Cardiac septum (tissue), 1 donor: Measurements from ENCODE around the gene TBC1D16. TPM values are rescaled to one million over a fixed set of nuclear protein-coding genes. Genes with fewer than 3 reads are reported as not detected.
"Not testable (repeated sequence)": the region's sequence is repeated elsewhere in the genome, so short reads cannot be mapped to it uniquely, and the experiment has no call there.

Experiments
- DNase-seq: peaks from one replicate; pipeline ENCODE4 v3.0.0-alpha.2; 2020; ENCODE audit warnings: low spot score
- intact Hi-C: fragments of 100-400 bp; cut with DNase I; formaldehyde crosslinking; loops from one replicate; pipeline ENCODE4 v1.14.0; 2022
- total RNA-seq: library from RNA; stranded (reverse); fragmentation: NEBNext Ultra II Directional; extraction: Animal tissue kit (Norgen Biotek cat#: 25700); gene quantifications from one replicate; pipeline ENCODE4 v1.2.1, GENCODE V29; 2021
- donor health status: DM: no; HTN: no; CAD: no.

Gene TBC1D16
- total RNA-seq, 1 donor from 2014 or later, result 17.1 TPM

DNA sequence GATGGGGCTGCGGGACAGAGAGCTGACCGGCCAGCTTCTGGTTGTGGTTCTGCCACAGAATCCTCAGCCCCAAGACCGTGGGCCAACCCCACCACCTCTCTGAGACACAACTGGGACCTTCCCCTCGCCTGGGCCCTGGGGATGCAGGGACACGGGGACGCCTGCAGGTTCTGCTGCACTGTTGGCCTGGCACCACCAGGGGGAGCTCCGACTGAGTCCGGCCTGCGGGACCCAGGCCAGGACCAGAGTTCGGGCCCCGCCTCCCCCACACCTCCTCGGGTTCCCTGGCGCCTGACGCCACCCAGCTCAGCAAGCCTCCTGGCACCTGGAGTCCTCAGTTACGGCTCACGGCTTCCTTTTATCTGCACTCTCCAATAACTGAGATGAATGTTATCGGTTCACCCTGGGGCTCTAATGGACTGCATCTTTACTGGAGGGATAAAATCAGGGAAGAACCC, 27.3 kb downstream of the TBC1D16 start:
- intact Hi-C loops, result loop anchor here (5.0 kb wide), 1 partner anchor 74 kb away; no protein-coding TSS in a partner anchor

DNA sequence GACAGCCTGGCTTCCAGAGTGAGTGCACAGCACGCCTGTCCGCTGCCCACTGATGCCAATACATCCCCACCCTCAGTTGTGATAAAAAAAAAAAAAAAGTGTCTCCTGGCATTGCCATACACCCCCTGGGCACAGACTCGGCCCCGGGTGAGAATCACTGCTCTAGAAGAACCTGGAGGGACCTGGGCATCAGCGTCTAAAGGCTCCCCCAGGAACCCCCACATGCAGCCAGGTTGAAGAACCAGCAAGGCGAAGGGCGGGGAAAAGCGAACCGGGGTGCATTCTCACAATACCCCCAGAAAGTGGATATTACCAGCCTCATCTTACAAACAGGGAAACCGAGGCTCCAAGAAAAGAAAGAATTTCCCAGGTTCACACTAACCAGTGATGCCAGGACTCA, 27.7 kb downstream of the TBC1D16 start:
- intact Hi-C loops, result loop anchor here (5.0 kb wide), 1 partner anchor 74 kb away; no protein-coding TSS in a partner anchor

More for the DNA sequence above, 27.3 kb downstream of the TBC1D16 start:
- DNase-seq, result peak; percentile 91

DNA sequence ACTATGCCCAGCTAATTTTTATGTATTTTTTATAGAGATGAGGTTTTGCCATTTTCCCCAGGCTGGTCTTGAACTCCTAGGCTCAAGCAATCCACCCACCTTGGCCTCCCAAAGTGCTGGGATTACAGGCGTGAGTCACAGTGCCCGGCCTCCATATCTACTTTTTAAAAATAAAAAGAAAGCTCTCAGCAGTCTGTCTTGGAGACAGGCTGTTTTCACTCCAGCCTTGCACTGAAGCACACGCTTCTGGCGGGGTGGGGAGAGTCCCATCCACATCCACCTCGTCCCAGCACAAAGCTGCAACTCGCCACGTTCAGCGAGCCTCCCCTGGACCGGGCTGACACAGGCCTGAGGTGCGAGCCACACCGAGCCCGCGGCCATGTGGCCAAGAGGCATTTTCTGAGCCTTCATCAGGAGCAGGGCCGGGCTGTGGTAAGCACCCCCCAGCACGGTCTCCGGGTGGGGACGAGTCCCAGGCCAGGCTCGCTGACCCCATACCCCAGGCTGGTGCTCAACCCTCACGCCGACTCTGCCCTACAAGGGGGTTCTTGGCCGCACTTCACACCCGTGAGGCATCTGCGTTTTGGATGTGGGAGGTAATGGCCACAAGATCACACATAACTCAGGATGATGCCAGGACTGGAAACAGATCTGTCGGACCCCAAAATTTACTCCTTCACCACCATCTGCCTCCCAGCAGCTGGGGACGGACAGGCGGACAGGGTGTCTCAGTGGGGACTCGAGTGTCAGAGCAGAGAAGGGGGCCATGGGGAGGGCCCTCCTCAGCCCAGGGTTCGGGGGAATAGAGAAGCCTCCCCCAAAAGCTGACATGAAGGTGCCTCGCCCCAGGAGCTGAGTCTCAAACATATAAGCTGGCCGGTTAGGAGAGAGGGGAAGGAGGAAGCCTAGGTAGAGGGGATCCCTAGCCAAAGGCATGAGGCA, 28.6 kb downstream of the TBC1D16 start:
- DNase-seq, result no peak
- intact Hi-C loops, result loop anchor here (5.0 kb wide), 1 partner anchor 75 kb away; no protein-coding TSS in a partner anchor

More for the DNA sequence above, 27.7 kb downstream of the TBC1D16 start:
- DNase-seq, result no peak

DNA sequence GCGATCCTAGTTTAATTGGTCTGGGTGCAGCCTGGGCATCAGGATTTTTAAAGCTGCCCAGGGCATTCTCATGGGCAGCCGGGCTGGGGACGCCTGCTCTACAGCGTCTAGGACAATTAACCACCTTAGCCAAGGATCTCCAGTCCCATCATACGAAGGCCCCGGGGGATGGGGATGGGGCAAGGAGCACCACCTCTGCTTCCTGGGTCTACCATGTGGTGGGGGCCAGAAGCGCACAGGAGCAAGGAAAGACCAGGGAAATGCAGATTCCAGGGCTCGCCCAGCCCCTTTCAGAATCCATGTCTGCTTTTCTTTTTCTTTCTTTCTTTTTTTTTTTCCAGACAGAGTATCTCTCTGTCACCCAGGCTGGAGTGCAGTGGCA, 29.3 kb downstream of the TBC1D16 start:
- intact Hi-C loops, result loop anchor here (5.0 kb wide), 1 partner anchor 76 kb away; no protein-coding TSS in a partner anchor
- no peak for DNase-seq

DNA sequence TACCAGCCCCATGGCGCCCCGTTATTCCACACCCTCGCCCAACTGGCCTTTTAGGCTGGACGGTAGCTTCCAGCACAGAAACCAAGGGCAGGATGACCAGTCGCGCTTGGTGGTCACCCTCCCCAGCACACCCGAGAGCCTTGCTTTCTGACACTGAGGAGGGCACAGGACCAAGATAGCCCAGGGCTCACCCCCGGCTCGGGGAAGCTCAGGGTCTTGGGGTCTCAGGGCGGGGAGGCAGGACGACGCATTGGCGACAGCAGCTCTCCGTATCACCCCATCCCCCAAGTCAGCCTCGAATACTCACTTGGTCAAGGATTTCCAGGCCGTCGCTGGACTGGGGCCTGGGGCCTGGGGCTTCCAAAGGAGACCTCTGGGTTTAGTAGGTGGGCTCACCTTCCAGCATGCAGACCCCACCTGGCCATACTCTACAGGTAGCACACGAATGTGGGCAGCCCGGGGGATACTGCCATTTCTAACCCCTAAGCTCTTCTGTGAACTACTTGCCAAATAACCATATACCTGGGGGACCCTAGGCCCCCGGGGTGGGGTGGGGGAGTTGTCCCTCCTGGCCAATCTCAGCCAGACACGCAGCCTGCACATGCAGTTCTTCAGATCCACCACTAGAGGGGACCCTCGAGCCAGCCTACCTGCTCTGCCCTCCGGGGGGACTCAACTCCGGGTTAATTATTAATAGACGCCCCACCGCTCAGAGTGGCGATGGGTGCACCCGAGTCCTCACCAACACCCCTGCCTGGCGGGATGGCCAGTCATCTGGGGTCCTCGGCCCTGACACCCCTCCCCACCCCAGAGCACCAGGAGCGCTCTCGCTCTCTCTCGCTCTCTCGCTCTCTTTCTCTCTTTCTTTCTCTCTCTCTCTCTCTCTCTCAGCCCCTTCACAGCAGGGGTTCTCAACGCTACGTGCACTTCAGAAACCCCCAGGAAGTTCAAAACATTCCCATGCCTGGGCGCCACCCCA, 30.0 kb downstream of the TBC1D16 start:
- intact Hi-C loops, result loop anchor here (5.0 kb wide), 1 partner anchor 77 kb away; no protein-coding TSS in a partner anchor
- DNase-seq, result no peak

DNA sequence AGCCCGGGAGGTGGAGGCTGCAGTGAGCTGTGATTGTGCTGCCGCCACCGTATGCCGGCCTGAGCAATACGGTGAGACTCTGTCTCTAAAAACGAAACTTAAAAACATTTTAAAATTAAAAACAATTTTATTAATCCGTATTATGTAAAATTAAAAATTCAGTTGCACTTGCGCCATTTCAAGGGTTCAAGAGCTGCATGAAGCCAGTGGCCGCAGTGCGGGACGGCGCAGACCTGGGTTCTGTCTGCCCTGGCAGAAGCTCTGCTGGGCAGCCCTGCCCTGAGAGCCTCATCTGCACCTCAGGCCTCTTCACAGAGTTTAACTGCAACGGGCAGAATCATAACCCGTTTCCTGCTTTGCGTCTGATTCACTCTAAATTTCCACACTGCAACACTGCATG, 31.7 kb downstream of the TBC1D16 start:
- intact Hi-C loops, result no loop called here
- DNase-seq, result no peak

DNA sequence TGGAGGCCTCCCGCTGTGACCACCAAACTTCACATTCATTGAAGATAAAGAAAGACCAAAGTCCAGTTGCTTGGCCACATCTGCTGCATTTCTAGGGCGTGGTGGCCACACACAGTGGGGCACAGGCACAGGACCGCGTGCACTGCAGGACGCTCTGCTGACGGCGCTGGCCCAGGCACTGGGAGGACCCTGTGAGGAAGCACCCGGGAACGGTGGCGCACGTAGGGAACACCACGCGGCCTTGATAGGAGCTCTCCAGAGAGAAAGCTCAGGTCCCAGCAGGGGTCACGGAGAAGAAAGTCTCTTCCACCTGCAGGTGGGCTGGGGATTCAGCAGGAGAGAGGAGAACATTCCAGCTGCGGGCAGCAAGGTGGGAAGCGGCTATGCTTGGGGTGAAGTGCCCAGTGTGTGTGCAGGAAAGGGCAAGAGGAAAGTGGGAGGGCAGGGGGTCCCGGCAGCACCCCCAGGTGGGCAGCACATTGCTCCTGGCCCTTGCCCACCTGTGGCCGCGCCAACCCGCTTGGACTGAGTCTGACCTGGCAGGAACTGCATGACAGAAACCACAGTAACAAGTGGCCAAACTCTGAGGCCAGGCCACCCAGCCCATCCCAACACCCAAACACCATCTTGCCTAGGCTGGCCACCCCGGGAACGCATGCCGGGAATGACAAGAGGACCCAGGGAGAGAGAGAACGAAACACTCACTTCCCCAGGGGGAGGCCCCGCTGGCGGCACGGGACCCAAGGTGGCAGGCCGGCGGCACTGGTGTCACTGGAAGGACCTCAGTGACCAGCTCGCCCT, 32.8 kb downstream of the TBC1D16 start:
- intact Hi-C loops, result no loop called here
- DNase-seq, result no peak

DNA sequence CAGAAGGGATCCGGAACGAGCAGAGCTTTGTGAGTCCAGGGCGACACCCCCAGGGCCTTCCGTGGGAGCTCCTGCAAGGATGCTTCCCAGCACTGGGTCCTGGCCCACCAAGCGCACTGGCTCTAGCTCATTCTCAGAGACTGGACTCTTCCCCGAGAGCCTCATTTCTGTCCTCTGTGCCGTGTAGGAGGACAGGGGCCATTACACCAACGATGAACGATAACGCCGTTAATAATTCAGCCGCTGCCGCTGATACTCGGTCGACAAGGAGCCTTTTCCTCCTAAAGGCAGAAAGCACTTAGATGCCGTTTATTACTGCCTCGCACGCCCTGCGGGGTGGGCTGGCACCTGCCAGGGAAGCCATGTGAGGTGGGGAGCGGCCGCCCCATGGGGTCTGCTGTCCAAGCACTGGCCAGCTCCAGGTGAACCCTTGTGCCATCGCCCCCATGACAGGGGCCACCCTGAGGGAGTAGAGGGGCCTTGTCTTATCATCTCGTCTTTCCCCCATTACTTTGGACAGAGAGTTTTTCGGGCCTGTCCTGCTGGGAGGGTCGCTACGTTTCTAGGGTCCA, 33.5 kb downstream of the TBC1D16 start:
- no peak for DNase-seq
- intact Hi-C loops, result no loop called here

DNA sequence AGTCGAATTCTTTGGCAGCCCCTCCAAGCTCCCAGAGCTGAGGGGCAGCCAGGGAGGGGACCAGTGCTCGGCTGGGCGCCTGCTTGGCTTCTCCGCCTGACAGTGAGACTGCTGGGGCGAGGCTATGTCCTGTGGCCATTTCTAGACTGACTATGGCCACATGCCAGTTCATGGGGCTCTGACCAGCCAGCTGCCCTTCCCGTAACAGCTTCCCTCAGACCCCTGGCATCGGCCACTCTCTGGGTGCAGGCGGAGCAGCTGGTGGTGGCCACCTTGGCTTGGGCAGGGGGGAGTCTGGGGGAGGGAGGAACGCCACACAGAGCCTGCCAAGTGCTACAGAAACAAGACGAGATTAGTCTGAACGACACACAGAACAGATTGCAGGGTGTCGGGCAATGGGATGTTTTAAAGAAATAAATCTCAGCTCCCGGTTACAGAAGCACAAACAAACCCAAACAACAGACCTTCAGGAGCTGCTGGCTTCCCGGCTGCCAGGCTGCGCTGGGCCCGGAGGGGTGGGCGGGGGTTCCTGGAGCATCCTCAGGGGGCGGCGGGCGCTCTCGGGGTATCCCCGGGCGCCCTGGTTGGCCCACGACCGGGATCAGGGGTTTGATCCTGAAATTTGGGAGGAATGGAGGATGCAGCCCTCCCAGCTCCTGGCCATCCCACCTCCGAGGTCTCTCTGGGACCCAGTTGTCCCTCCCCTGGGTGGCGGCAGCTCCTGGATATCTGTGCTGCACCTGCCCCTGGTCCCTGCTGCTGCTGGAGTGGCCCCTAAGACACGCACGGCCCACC, 34.5 kb downstream of the TBC1D16 start:
- intact Hi-C loops, result no loop called here
- peak; percentile 82 for DNase-seq

DNA sequence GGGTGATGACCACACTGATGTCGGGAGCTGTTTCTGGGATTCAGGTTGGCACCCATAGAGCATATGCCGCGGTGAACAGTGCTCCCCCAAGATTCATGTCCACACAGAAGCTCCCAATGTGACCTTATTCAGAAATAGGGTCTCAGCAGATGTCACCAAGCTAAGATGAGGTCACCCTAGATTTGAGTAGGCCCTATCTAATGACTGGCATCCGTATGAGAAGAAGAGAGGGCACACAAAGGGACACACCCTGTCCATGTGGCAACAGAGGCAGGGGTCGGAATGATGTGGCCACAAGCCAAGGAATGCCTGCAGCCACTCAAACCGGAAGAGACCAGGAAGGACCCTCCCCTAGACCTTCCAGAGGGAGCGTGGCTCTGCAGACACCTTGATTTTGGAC, 35.5 kb downstream of the TBC1D16 start:
- intact Hi-C loops, result no loop called here
- no peak for DNase-seq

DNA sequence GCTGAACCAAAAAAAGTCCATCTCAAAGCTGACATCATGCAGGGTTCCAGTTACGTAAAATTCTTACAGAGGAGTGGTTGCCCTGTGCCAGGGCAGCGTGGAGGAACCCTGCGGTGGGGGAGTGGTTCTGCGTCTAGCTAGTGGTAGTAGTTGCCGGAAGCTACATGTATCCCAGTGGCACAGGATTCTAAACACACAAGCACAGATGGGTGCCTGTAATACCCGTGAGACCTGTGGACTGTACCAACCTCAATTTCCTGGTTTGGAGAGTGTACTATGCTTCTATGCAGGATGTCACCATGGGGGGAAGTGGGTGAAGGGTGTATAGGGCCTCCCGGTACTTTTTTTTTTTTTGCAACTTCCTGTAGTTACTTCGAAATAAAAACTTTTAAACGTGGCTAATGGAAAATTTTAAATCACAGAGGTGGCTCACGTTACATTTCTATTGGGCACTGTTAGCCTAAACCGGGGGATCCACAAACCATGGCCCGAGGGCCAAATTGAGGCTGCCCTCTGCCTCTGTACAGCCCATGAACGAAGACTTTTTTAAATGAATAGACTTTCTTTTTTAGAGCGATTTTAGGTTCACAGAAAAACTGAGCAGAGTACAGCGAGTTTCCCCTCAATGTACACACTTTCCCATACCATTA, 38.5 kb downstream of the TBC1D16 start:
- peak; percentile 83 for DNase-seq
- intact Hi-C loops, result no loop called here

DNA sequence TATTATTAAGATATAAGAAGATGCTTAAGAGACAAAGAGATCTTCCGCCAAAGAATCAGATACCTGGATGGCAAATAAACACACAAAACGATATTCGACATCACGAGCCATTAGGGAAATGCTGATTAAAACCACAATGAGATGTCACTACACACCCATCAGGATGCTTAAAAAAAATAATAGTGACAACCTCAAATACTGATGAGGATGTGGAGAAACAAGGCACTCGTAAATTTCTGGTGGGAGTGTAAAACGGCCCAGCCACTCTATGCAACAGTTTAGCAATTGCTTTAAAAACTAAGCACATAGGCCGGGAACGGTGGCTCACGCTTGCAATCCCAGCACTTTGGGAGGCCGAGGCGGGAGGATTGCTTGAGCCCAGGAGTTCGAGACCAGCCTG, 39.4 kb downstream of the TBC1D16 start:
- no peak for DNase-seq
- intact Hi-C loops, result no loop called here

DNA sequence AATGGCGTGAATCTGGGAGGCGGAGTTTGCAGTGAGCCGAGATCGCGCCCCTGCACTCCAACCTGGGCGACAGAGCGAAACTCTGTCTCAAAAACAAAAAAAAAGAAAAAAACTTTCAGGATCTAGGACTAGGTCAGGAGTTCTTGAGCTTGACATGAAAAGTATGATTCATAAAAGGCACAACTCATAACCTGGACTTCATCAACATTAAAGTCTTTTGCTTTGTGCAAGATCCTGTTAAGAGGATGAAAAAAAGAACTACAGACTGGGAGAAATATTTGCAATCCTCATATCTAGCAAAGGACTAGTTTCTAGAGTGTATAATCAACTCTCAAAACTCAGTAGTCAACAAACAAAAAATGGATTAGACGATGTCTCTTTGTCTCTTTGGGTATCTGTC, 40.0 kb downstream of the TBC1D16 start:
- intact Hi-C loops, result no loop called here
- DNase-seq, result no peak

DNA sequence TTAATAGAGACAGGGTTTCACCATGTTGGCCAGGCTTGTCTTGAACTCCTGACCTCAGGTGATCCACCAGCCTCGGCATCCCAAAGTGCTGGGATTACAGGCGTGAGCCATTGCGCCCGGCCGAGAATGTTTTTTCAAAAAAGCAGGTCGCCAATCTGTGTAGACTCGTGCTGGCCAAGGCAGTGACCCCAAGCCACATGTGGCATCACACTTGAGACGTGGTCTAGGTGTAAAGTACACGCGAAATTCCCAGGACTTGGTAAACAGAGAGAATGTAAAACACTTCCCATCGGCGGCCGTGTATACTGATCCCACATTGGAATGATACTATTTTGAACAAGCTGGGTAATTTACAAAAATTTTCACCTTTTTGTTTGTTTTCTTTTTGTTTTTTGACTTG, 41.1 kb downstream of the TBC1D16 start:
- intact Hi-C loops, result loop anchor here (5.0 kb wide), 4 partner anchors 152 to 252 kb away; no protein-coding TSS in a partner anchor

DNA sequence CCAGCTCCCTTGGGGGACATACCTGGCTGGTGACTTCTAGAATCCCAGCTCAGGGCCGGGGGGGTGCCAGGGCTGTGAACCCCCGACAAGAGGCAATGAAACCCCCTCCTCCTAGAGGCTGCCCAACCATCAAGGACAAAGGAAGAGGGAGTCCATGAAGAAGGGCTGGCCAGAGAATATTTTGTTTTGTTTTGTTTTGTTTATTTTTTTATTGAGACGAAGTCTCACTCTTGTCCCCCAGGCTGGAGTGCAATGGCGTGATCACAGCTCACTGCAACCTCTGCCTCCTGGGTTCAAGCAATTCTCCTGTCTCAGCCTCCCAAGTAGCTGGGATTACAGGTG, 41.5 kb downstream of the TBC1D16 start:
- intact Hi-C loops, result loop anchor here (5.0 kb wide), 4 partner anchors 152 to 252 kb away; no protein-coding TSS in a partner anchor
- not testable (repeated sequence) for DNase-seq

More for the DNA sequence above, 41.1 kb downstream of the TBC1D16 start:
- no peak for DNase-seq

DNA sequence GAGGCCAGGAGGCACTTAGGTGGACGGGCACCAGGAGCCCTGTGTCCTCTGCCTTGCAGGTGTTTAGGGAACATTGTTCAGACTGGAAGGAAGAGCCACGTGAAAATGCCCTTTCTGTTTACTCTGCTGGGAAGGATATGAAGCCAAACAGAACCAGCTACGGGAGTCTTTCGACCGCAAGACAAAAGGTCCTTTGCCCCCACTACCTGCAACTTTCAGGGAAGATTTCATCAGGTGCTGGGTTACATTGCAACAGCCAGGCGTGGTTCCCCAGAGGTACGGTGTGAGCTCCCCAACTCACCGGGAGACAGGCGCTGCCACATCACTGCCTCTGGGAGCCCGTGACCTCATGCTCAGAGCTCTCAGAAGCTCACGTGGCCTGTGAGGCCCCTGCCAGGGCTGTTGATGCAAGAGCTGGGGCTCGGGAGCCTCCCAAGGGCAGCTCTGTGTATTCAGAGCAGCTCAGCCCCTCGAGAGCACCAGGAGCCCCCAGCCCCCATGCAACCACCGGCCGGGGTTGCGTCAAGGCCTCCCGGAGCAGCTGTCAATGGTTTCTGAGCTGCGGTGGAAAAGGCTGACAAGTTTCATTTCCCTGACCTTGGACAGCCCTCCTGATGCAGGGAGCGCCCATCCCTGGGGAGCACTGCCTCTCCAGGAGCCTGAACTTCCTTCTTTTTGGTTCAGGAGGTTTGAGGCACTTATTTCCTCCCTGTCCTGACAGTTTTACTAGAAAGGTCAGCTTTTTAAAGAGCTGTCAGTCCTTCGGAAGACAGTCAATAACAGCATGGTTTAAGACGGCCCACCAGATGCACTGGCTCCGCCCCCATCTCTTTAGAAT, 42.1 kb downstream of the TBC1D16 start:
- intact Hi-C loops, result loop anchor here (5.0 kb wide), 4 partner anchors 151 to 251 kb away; no protein-coding TSS in a partner anchor
- DNase-seq, result peak; percentile 92
